ENCODE results near the gene NYAP2.

NYAP2 gene

GRCh38 chr2:225431105-225431863 is 31.8 kb downstream of the NYAP2 start:
- no peaks in the 10 kb centered on the region for H3K9me3 ChIP-seq (ENCODE audit: control insufficient read depth, low read length)
- no peak overlapping the region for H3K9ac ChIP-seq (ENCODE audit: low read length)
- no peaks in the 10 kb centered on the region for H3K4me1 ChIP-seq (ENCODE audit: control insufficient read depth, insufficient read depth, low read length)
- no peaks in the 10 kb centered on the region for H3K27me3 ChIP-seq (ENCODE audit: control insufficient read depth, insufficient read depth, low read length)
- no peak overlapping the region for H3K4me3 ChIP-seq (ENCODE audit: low read length)
- no peaks in the 10 kb centered on the region for H3K36me3 ChIP-seq (ENCODE audit: control insufficient read depth, insufficient read depth, low read length)

- Histone ChIP-seq H3K4me3 (ENCODE audit: low read length) (no peak overlapping the region), H3K9me3 (ENCODE audit: control insufficient read depth, low read length) (no peaks in the 10 kb centered on the region), H3K27me3 (ENCODE audit: control insufficient read depth, insufficient read depth, low read length) (no peaks in the 10 kb centered on the region)
Measured at GRCh38 chr2:225434014-225434413, 34.5 kb downstream of the NYAP2 start.

DNA sequence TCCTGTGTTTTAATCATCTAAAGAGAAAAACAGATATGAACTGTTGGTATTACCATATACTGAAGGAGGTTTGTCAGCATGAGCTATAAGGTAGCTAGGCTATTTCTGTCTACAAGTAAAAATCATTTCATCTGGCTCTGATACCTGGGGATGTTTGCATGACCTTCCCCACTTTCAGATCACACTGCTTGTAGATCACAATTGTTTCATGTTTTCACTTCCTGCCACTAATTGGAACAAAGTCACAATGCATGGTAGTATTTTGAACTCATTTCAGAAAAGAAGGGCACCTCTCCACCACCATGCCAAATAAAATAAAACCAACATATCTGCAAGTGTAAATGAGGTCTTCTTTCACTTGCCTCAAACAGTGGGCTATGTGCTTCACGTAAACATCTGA is 37.8 kb downstream of the NYAP2 start:
- H3K4me1 ChIP-seq (ENCODE audit: control insufficient read depth, insufficient read depth, low read length): no peaks in the 10 kb centered on the region
- H3K27me3 ChIP-seq (ENCODE audit: control insufficient read depth, insufficient read depth, low read length): no peaks in the 10 kb centered on the region
- H3K9ac ChIP-seq (ENCODE audit: low read length): no peak overlapping the region
- no peaks in the 10 kb centered on the region for H3K36me3 ChIP-seq (ENCODE audit: control insufficient read depth, insufficient read depth, low read length)
- no peak overlapping the region for H3K4me3 ChIP-seq (ENCODE audit: low read length)
- no peaks in the 10 kb centered on the region for H3K9me3 ChIP-seq (ENCODE audit: control insufficient read depth, low read length)

More at GRCh38 chr2:225434014-225434413, 34.5 kb downstream of the NYAP2 start:
- Histone ChIP-seq H3K36me3 (ENCODE audit: control insufficient read depth, insufficient read depth, low read length) (no peaks in the 10 kb centered on the region), H3K9ac (ENCODE audit: low read length) (no peak overlapping the region), H3K4me1 (ENCODE audit: control insufficient read depth, insufficient read depth, low read length) (no peaks in the 10 kb centered on the region)

- Histone ChIP-seq H3K9me3 (ENCODE audit: control insufficient read depth, low read length) (no peaks in the 10 kb centered on the region), H3K9ac (ENCODE audit: low read length) (no peak overlapping the region), H3K4me3 (ENCODE audit: low read length) (no peak overlapping the region)
Measured at GRCh38 chr2:225438248-225438647, 38.7 kb downstream of the NYAP2 start.

DNA sequence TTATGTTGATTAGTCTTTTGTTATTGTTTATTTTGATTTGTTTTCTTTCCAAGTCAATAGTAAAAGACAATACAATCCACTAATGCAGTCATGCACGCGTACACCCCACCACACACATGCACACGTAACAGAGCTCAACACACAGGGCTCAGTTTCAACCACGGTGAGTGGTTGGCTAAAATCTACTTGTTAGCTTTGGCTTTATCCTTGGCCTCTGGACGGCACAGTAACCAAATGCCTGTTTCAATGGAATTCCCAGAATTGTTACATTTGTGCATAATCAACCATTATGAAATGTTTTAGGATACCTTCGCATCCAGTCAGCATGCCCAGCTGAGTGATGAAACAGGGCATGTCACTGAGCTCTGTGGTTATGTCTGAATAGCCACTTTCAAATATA is 53.2 kb downstream of the NYAP2 start:
- Histone ChIP-seq H3K36me3 (ENCODE audit: control insufficient read depth, insufficient read depth, low read length) (no peaks in the 10 kb centered on the region), H3K9ac (ENCODE audit: low read length) (no peak overlapping the region), H3K4me1 (ENCODE audit: control insufficient read depth, insufficient read depth, low read length) (peaks cover 6% of the 10 kb centered on the region), H3K27me3 (ENCODE audit: control insufficient read depth, insufficient read depth, low read length) (no peaks in the 10 kb centered on the region), H3K9me3 (ENCODE audit: control insufficient read depth, low read length) (no peaks in the 10 kb centered on the region), H3K4me3 (ENCODE audit: low read length) (no peak overlapping the region)

More at GRCh38 chr2:225438248-225438647, 38.7 kb downstream of the NYAP2 start:
- Histone ChIP-seq H3K36me3 (ENCODE audit: control insufficient read depth, insufficient read depth, low read length) (no peaks in the 10 kb centered on the region), H3K27me3 (ENCODE audit: control insufficient read depth, insufficient read depth, low read length) (no peaks in the 10 kb centered on the region), H3K4me1 (ENCODE audit: control insufficient read depth, insufficient read depth, low read length) (no peaks in the 10 kb centered on the region)

DNA sequence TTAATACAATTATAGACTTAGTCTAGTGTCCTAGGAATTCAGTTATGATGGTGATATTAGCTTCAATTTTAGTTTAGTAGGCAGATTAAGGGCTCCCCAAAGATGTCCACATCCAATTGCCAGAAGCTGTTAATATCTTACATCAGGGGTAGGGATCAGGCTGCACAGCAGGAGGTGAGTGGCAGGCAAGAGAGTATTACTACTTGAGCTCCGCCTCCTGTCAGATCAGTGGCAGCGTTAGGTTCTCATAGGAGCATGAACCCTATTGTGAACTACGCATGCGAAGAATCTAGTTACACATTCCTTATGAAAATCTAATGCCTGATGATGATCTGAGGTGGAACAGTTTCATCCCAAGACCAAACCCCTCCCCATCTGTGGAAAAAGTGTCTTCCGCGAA is 54.9 kb downstream of the NYAP2 start:
- H3K9me3 ChIP-seq (ENCODE audit: control insufficient read depth, low read length): no peaks in the 10 kb centered on the region
- peaks cover 11% of the 10 kb centered on the region for H3K4me1 ChIP-seq (ENCODE audit: control insufficient read depth, insufficient read depth, low read length)
- H3K27me3 ChIP-seq (ENCODE audit: control insufficient read depth, insufficient read depth, low read length): no peaks in the 10 kb centered on the region
- no peak overlapping the region for H3K9ac ChIP-seq (ENCODE audit: low read length)
- H3K36me3 ChIP-seq (ENCODE audit: control insufficient read depth, insufficient read depth, low read length): no peaks in the 10 kb centered on the region
- H3K4me3 ChIP-seq (ENCODE audit: low read length): no peak overlapping the region

DNA sequence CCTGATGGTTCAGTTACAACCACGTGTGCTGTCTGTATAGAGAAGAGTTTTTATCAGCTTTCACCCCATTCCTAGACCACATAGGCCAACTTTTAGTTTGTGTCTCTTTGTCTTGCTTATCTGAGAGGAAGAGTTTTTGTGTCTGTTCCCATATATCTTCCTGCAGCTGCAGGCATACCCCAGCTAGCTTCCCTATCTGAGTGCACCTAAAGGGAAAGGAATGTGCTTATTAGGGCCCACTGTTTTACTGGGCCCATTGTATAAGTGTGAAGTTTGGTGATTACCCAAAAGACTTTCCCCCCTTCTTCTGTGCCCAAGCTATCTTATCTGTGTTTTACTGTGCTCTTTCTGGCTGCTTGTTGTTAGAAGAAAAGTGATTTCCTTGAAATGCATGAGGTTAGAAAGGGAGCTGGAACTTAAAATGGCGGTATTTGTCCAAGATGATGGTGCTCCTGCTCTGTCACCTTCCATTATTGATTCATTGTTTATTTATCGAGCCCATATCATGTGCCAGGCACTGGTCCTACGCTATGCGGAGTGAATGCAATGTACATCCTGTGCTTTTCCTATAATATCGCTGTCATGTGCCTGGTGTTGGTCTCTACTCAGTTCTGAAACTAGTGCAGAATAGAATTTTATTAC is 57.2 kb downstream of the NYAP2 start:
- H3K4me1 ChIP-seq (ENCODE audit: control insufficient read depth, insufficient read depth, low read length): peaks cover 11% of the 10 kb centered on the region
- H3K36me3 ChIP-seq (ENCODE audit: control insufficient read depth, insufficient read depth, low read length): no peaks in the 10 kb centered on the region
- no peaks in the 10 kb centered on the region for H3K9me3 ChIP-seq (ENCODE audit: control insufficient read depth, low read length)
- H3K27me3 ChIP-seq (ENCODE audit: control insufficient read depth, insufficient read depth, low read length): no peaks in the 10 kb centered on the region
- no peak overlapping the region for H3K4me3 ChIP-seq (ENCODE audit: low read length)
- no peak overlapping the region for H3K9ac ChIP-seq (ENCODE audit: low read length)

DNA sequence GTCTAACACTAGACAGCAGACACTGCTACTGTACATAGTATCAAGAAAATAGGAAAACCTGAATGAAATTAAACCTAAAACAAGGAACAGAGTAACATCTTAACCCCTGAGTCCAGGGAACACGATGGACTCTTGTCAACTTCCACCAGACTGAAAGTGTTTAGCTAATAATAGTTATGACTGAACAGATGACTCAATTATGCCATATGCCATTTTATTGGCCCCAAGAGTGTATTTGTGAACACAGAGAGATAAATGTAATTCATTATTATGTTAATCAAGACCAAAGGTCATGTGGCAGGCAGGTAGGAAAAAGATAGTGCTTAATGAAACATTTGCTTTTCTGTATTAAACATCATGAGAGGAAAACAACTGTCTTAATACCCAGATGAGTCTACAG is 58.0 kb downstream of the NYAP2 start:
- no peaks in the 10 kb centered on the region for H3K9me3 ChIP-seq (ENCODE audit: control insufficient read depth, low read length)
- no peaks in the 10 kb centered on the region for H3K27me3 ChIP-seq (ENCODE audit: control insufficient read depth, insufficient read depth, low read length)
- no peak overlapping the region for H3K9ac ChIP-seq (ENCODE audit: low read length)
- H3K4me1 ChIP-seq (ENCODE audit: control insufficient read depth, insufficient read depth, low read length): peaks cover 11% of the 10 kb centered on the region
- H3K4me3 ChIP-seq (ENCODE audit: low read length): no peak overlapping the region
- H3K36me3 ChIP-seq (ENCODE audit: control insufficient read depth, insufficient read depth, low read length): no peaks in the 10 kb centered on the region

- Histone ChIP-seq H3K9ac (ENCODE audit: low read length) (no peak overlapping the region), H3K4me3 (ENCODE audit: low read length) (no peak overlapping the region), H3K4me1 (ENCODE audit: control insufficient read depth, insufficient read depth, low read length) (peaks cover 11% of the 10 kb centered on the region), H3K36me3 (ENCODE audit: control insufficient read depth, insufficient read depth, low read length) (no peaks in the 10 kb centered on the region), H3K27me3 (ENCODE audit: control insufficient read depth, insufficient read depth, low read length) (no peaks in the 10 kb centered on the region), H3K9me3 (ENCODE audit: control insufficient read depth, low read length) (no peaks in the 10 kb centered on the region)
Measured at GRCh38 chr2:225458431-225459117, 59.1 kb downstream of the NYAP2 start.

- Histone ChIP-seq H3K4me3 (ENCODE audit: low read length) (no peak overlapping the region), H3K9ac (ENCODE audit: low read length) (no peak overlapping the region), H3K36me3 (ENCODE audit: control insufficient read depth, insufficient read depth, low read length) (no peaks in the 10 kb centered on the region), H3K4me1 (ENCODE audit: control insufficient read depth, insufficient read depth, low read length) (peaks cover 17% of the 10 kb centered on the region), H3K27me3 (ENCODE audit: control insufficient read depth, insufficient read depth, low read length) (no peaks in the 10 kb centered on the region), H3K9me3 (ENCODE audit: control insufficient read depth, low read length) (no peaks in the 10 kb centered on the region)
Measured at GRCh38 chr2:225462417-225462816, 62.9 kb downstream of the NYAP2 start.

DNA sequence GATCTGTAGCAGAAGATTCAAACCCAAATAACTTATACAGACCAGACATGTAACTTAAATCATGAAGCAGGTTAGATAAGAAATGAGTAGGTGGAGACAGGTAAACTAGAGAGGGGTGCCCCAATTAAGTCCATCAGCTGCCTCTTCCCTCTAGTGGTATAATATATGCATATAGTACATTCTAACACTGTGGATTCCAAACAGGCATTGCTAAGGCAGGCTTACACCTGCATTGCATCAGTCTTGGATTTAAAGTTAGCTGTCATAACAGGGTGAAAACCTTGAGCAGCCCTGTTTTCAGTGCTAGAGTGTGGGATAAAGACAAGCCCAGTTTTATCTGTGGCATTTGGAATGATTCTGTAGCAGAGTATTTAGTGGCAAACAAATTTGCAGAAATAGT is 63.4 kb downstream of the NYAP2 start:
- no peak overlapping the region for H3K4me3 ChIP-seq (ENCODE audit: low read length)
- peaks cover 17% of the 10 kb centered on the region for H3K4me1 ChIP-seq (ENCODE audit: control insufficient read depth, insufficient read depth, low read length)
- H3K36me3 ChIP-seq (ENCODE audit: control insufficient read depth, insufficient read depth, low read length): no peaks in the 10 kb centered on the region
- H3K27me3 ChIP-seq (ENCODE audit: control insufficient read depth, insufficient read depth, low read length): no peaks in the 10 kb centered on the region
- no peak overlapping the region for H3K9ac ChIP-seq (ENCODE audit: low read length)
- H3K9me3 ChIP-seq (ENCODE audit: control insufficient read depth, low read length): no peaks in the 10 kb centered on the region

DNA sequence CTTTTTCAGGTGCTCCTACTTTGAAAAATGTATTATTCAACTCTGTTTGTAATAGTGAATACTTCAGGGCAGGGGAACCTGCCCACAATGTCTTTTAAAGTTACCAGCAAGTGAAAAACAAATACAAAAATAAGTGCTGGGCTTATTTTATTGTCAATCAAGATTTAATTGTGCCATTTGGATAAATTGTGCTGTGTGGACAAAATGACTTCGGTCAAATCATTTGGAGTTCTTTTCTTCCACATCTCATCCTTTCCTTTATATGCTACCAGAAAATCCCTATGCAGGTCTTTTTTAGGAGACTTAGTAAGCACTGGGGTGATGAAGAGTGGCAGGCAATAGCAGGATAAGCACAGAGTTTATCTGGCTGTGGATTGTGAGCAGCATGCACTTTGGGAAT is 63.9 kb downstream of the NYAP2 start:
- Histone ChIP-seq H3K4me1 (ENCODE audit: control insufficient read depth, insufficient read depth, low read length) (peaks cover 18% of the 10 kb centered on the region), H3K27me3 (ENCODE audit: control insufficient read depth, insufficient read depth, low read length) (no peaks in the 10 kb centered on the region), H3K9me3 (ENCODE audit: control insufficient read depth, low read length) (no peaks in the 10 kb centered on the region), H3K9ac (ENCODE audit: low read length) (no peak overlapping the region), H3K36me3 (ENCODE audit: control insufficient read depth, insufficient read depth, low read length) (no peaks in the 10 kb centered on the region), H3K4me3 (ENCODE audit: low read length) (no peak overlapping the region)

Measured in mucosa of stomach (tissue), 1 donor.